DND-41 (cell line): ENCODE data around the gene PLSCR3.

ENCODE experiments used
- ATAC-seq: fragments of 200-7000 bp; cut with Tn5 transposase; 3 replicates; pipeline ENCODE4 v1.9.1; 2021; ENCODE audit warnings: low read depth; ENCODE audit not compliant: insufficient read depth
- DNase-seq: peaks from one replicate; pipeline ENCODE4 v3.0.0-alpha.2; 2020
- H2AFZ ChIP-seq: 2 replicates; pipeline ENCODE4 v1.6.0; 2012; ENCODE audit warnings: low read depth, low read length
- H3K27ac ChIP-seq: 2 replicates; pipeline ENCODE4 v1.5.1; 2012; ENCODE audit warnings: low read length, inconsistent platforms
- H3K27me3 ChIP-seq: fragments of 200-600 bp; sonication (generic); 2 replicates; pipeline ENCODE4 v1.6.0; 2012; ENCODE audit warnings: low read length, mild to moderate bottlenecking, inconsistent platforms; ENCODE audit not compliant: insufficient read depth, poor library complexity
- H3K36me3 ChIP-seq: 2 replicates; pipeline ENCODE4 v1.5.1; 2012; ENCODE audit warnings: low read length, inconsistent platforms; ENCODE audit not compliant: insufficient read depth
- H3K4me1 ChIP-seq: 2 replicates; pipeline ENCODE4 v1.5.1; 2012; ENCODE audit warnings: mild to moderate bottlenecking, low read length; ENCODE audit not compliant: insufficient read depth
- H3K4me2 ChIP-seq: 2 replicates; pipeline ENCODE4 v1.6.0; 2012; ENCODE audit warnings: mild to moderate bottlenecking, moderate library complexity, low read length, inconsistent platforms; ENCODE audit not compliant: insufficient read depth
- H3K4me3 ChIP-seq, 2 experiments: fragments of 200-600 bp in 1 of 2; shearing (Covaris generic) in 1 of 2; 2 replicates each; pipeline ENCODE4 v1.5.1; 2012 to 2016; ENCODE audit warnings: inconsistent platforms in 2 of 2, low read length in 2 of 2, mild to moderate bottlenecking in 2 of 2, low read depth in 1 of 2, moderate library complexity in 1 of 2
- H3K79me2 ChIP-seq: 2 replicates; pipeline ENCODE4 v1.6.0; 2012; ENCODE audit warnings: low read length, inconsistent platforms; ENCODE audit not compliant: insufficient read depth
- H3K9ac ChIP-seq: 2 replicates; pipeline ENCODE4 v1.6.0; 2012; ENCODE audit warnings: low read depth, mild to moderate bottlenecking, inconsistent platforms, low read length, moderate library complexity
- H3K9me3 ChIP-seq: 2 replicates; pipeline ENCODE4 v1.5.1; 2012; ENCODE audit warnings: low read length, moderate library complexity, mild to moderate bottlenecking, inconsistent platforms; ENCODE audit not compliant: insufficient read depth, severe bottlenecking
- H4K20me1 ChIP-seq: 2 replicates; pipeline ENCODE4 v1.6.0; 2012; ENCODE audit warnings: low read length; ENCODE audit not compliant: insufficient read depth
- EZH2 ChIP-seq: IDR thresholded peaks from 3 replicates; pipeline ENCODE4 v1.6.1; 2012; ENCODE audit warnings: borderline replicate concordance, low read depth, mild to moderate bottlenecking, moderate library complexity, low read length, inconsistent platforms; ENCODE audit not compliant: severe bottlenecking
- TF ChIP-seq, protein P1 (sequence below): IDR thresholded peaks from 2 replicates; pipeline ENCODE4 v1.5.1; 2012; ENCODE audit warnings: borderline replicate concordance, low read length, moderate library complexity, mild to moderate bottlenecking; ENCODE audit not compliant: poor library complexity, severe bottlenecking; ENCODE audit errors: extremely low read depth

Gene PLSCR3

GRCh38 chr17:7393613-7394451, 493 bp downstream of the PLSCR3 start:
- DNase-seq (peak; percentile 49), ATAC-seq (peak; percentile 51)
- no peaks in the 10 kb centered on the region for H3K9me3 ChIP-seq
- H3K4me2 ChIP-seq = peak overlapping the region; percentile 85
- no peaks in the 10 kb centered on the region for H3K36me3 ChIP-seq
- H3K4me1 ChIP-seq = peaks cover 20% of the 10 kb centered on the region
- H3K4me3 ChIP-seq = peak overlapping the region; percentile 38 to 79; a peak in 3 of 4 replicates
- peak overlapping the region; percentile 81 for H2AFZ ChIP-seq
- H3K27me3 ChIP-seq = no peaks in the 10 kb centered on the region
- peak overlapping the region; percentile 76 for H3K9ac ChIP-seq
- peak overlapping the region; percentile 31 for H3K27ac ChIP-seq
- H4K20me1 ChIP-seq = no peaks in the 10 kb centered on the region
- H3K79me2 ChIP-seq = no peaks in the 10 kb centered on the region
- no peak for TF ChIP-seq EZH2
- TF ChIP-seq, protein P1, sequence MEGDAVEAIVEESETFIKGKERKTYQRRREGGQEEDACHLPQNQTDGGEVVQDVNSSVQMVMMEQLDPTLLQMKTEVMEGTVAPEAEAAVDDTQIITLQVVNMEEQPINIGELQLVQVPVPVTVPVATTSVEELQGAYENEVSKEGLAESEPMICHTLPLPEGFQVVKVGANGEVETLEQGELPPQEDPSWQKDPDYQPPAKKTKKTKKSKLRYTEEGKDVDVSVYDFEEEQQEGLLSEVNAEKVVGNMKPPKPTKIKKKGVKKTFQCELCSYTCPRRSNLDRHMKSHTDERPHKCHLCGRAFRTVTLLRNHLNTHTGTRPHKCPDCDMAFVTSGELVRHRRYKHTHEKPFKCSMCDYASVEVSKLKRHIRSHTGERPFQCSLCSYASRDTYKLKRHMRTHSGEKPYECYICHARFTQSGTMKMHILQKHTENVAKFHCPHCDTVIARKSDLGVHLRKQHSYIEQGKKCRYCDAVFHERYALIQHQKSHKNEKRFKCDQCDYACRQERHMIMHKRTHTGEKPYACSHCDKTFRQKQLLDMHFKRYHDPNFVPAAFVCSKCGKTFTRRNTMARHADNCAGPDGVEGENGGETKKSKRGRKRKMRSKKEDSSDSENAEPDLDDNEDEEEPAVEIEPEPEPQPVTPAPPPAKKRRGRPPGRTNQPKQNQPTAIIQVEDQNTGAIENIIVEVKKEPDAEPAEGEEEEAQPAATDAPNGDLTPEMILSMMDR = peak; percentile 39

- Histone ChIP-seq H3K79me2 (no peaks in the 10 kb centered on the region), H3K27ac (no peak overlapping the region), H2AFZ (peak overlapping the region; percentile 81; the same call in 1 of the 2 replicates), H3K4me2 (peak overlapping the region; percentile 85), H3K36me3 (no peaks in the 10 kb centered on the region), H3K4me3 (peak overlapping the region in 1 of 2 experiments; percentile 79; a peak in 2 of 4 replicates), H3K9ac (peak overlapping the region; percentile 76), H4K20me1 (no peaks in the 10 kb centered on the region), H3K9me3 (no peaks in the 10 kb centered on the region), H3K27me3 (no peaks in the 10 kb centered on the region), H3K4me1 (peaks cover 20% of the 10 kb centered on the region)
- TF ChIP-seq EZH2 = no peak
- TF ChIP-seq, protein P1 = no peak
- DNase-seq = no peak
- no peak for ATAC-seq
Observed at GRCh38 chr17:7392696-7393612, 1.4 kb downstream of the PLSCR3 start.

- H3K36me3 ChIP-seq = no peaks in the 10 kb centered on the region
- TF ChIP-seq, protein P1 = no peak
- TF ChIP-seq EZH2 = no peak
- H3K9ac ChIP-seq = no peak overlapping the region
Observed at GRCh38 chr17:7391307-7391706, 3.0 kb downstream of the PLSCR3 start.

More at GRCh38 chr17:7391307-7391706, 3.0 kb downstream of the PLSCR3 start:
- Histone ChIP-seq H3K27ac (no peak overlapping the region), H3K4me1 (peaks cover 20% of the 10 kb centered on the region), H2AFZ (no peak overlapping the region), H3K9me3 (no peaks in the 10 kb centered on the region), H3K79me2 (no peaks in the 10 kb centered on the region), H3K27me3 (no peaks in the 10 kb centered on the region), H3K4me2 (no peak overlapping the region), H3K4me3 (no peak overlapping the region), H4K20me1 (no peaks in the 10 kb centered on the region)
- ATAC-seq = no peak
- DNase-seq = no peak
